CD4-positive, alpha-beta T cell (primary cell): ENCODE measurements around the gene FRYL. TPM values are rescaled to one million over a fixed set of nuclear protein-coding genes. Genes with fewer than 3 reads are reported as not detected.

Experiments used
- ATAC-seq: fragments of 200-7000 bp; cut with Tn5 transposase; one replicate; pipeline ENCODE4 v1.10.0; 2022; ENCODE audit warnings: mild to moderate bottlenecking; ENCODE audit not compliant: poor library complexity
- CTCF ChIA-PET: fragments of 350-600 bp; sonication (Branson Sonifier 250); formaldehyde crosslinking; loops from one replicate; lab custom pipeline; 2021; ENCODE audit warnings: antibody characterized with exemption, inconsistent platforms; lab: Charles Lee
- POLR2A ChIA-PET: fragments of 350-600 bp; sonication (Branson Sonifier 250); formaldehyde crosslinking; loops from one replicate; lab custom pipeline; 2021; ENCODE audit warnings: antibody characterized with exemption, inconsistent platforms; lab: Charles Lee
- DNase-seq, 14 experiments: peaks; one replicate each; pipeline ENCODE4 v3.0.0-alpha.2; 2013 to 2020; ENCODE audit warnings: mixed read lengths in 2 of 14
- H3K27ac ChIP-seq, 2 donors: one replicate each; pipeline versions ENCODE4 v1.5.1 to v1.7.0; 2013; ENCODE audit warnings: low read length in 2 of 2, low read depth in 1 of 2, mild to moderate bottlenecking in 1 of 2
- H3K27me3 ChIP-seq, 2 experiments: 1 replicate in 1 of 2; 2 replicates in 1 of 2; pipeline versions ENCODE4 v1.6.1 to v1.7.0; 2013; ENCODE audit warnings: low read length in 2 of 2, control low read depth in 1 of 2, mild to moderate bottlenecking in 1 of 2, moderate library complexity in 1 of 2; ENCODE audit not compliant: insufficient read depth in 2 of 2, control insufficient read depth in 1 of 2
- H3K36me3 ChIP-seq: one replicate; pipeline ENCODE4 v1.6.1; 2013; ENCODE audit warnings: low read length, control low read depth; ENCODE audit not compliant: insufficient read depth
- H3K4me1 ChIP-seq: one replicate; pipeline ENCODE4 v1.6.1; 2013; ENCODE audit warnings: low read length, control low read depth; ENCODE audit not compliant: insufficient read depth
- H3K4me3 ChIP-seq: one replicate; pipeline ENCODE4 v1.5.1; 2013; ENCODE audit warnings: mild to moderate bottlenecking, low read length, moderate library complexity
- H3K9me3 ChIP-seq, 2 experiments: 1 replicate in 1 of 2; 2 replicates in 1 of 2; pipeline versions ENCODE4 v1.6.1 to v1.7.0; 2013; ENCODE audit warnings: low read length in 2 of 2, mild to moderate bottlenecking in 2 of 2, control low read depth in 1 of 2, moderate library complexity in 1 of 2; ENCODE audit not compliant: control insufficient read depth in 1 of 2, insufficient read depth in 1 of 2
- H3K27ac Mint-ChIP-seq: one replicate; pipeline ENCODE4 v1.8.0; 2020; ENCODE audit warnings: mixed read lengths
- H3K27me3 Mint-ChIP-seq: one replicate; pipeline ENCODE4 v1.8.0; 2021; ENCODE audit warnings: mixed read lengths
- H3K36me3 Mint-ChIP-seq: one replicate; pipeline ENCODE4 v1.8.0; 2021; ENCODE audit warnings: low read depth, mixed read lengths
- H3K4me1 Mint-ChIP-seq: one replicate; pipeline ENCODE4 v1.8.0; 2021; ENCODE audit warnings: low read depth, mixed read lengths
- H3K4me3 Mint-ChIP-seq: one replicate; pipeline ENCODE4 v1.8.0; 2020; ENCODE audit warnings: mild to moderate bottlenecking, mixed read lengths
- H3K9me3 Mint-ChIP-seq: one replicate; pipeline ENCODE4 v1.8.0; 2020; ENCODE audit warnings: mixed read lengths
- CTCF ChIP-seq: fragments of 200-600 bp; IDR thresholded peaks from one replicate; pipeline ENCODE4 v1.8.0; 2022; ENCODE audit warnings: antibody characterized with exemption, mild to moderate bottlenecking
- intact Hi-C, 2 experiments: fragments of 100-400 bp; cut with DNase I in 1 of 2; cut with micrococcal nuclease in 1 of 2; formaldehyde crosslinking; loops; one replicate each; pipeline versions ENCODE4 v1.15.1 to v1.9.0; 2023 to 2025; cut with DNase I, micrococcal nuclease
- total RNA-seq, 174 experiments: library from RNA in 2 of 174; stranded (reverse) in 2 of 174; gene quantifications; one replicate each; pipeline ENCODE4 v1.2.3 and lab custom pipeline; 2021 to 2026

FRYL gene
- total RNA-seq, 2 experiments from 2014 or later: 86.1 to 87.7 TPM

- H3K36me3 ChIP-seq: peaks cover 14% of the 10 kb centered on the region
- ChIA-PET CTCF (no interaction called here), POLR2A (no interaction called here)
- no peak for DNase-seq
- Mint-ChIP-seq H3K27me3 (peaks cover 23% of the 10 kb centered on the region), H3K27ac (no peak overlapping the region), H3K4me3 (no peak overlapping the region), H3K36me3 (peaks cover 32% of the 10 kb centered on the region), H3K9me3 (no peaks in the 10 kb centered on the region), H3K4me1 (peaks cover under 1% of the 10 kb centered on the region)
- no peak overlapping the region for H3K4me3 ChIP-seq
- H3K27ac ChIP-seq: no peak overlapping the region
- intact Hi-C loops: no loop called here
- no peak for ATAC-seq
- H3K27me3 ChIP-seq: peaks cover 10 to 12% of the 10 kb centered on the region in 2 experiments
- TF ChIP-seq CTCF: no peak
- H3K9me3 ChIP-seq: peaks cover 0 to 4% of the 10 kb centered on the region in 2 experiments
- peaks cover 5% of the 10 kb centered on the region for H3K4me1 ChIP-seq
These were observed 284.1 kb downstream of the FRYL start for GRCh38 chr4:48495941-48496340.

GRCh38 chr4:48493452-48494100 is 286.5 kb downstream of the FRYL start:
- Histone ChIP-seq H3K27ac (no peak overlapping the region), H3K27me3 (peaks cover 18 to 35% of the 10 kb centered on the region in 2 experiments), H3K9me3 (peaks cover 0 to 4% of the 10 kb centered on the region in 2 experiments), H3K36me3 (peaks cover 3% of the 10 kb centered on the region), H3K4me1 (peaks cover 12% of the 10 kb centered on the region), H3K4me3 (no peak overlapping the region)
- intact Hi-C loops: no loop called here
- Mint-ChIP-seq H3K4me1 (no peaks in the 10 kb centered on the region), H3K27me3 (peaks cover 38% of the 10 kb centered on the region), H3K27ac (no peak overlapping the region), H3K9me3 (no peaks in the 10 kb centered on the region), H3K36me3 (peaks cover 13% of the 10 kb centered on the region), H3K4me3 (no peak overlapping the region)
- ChIA-PET POLR2A (interaction anchor here (0.6 kb wide), 1 partner anchor 84 kb away, joined by 3 read pairs; no protein-coding TSS in a partner anchor), CTCF (no interaction called here)
- DNase-seq (no peak), ATAC-seq (no peak)
- no peak for TF ChIP-seq CTCF

GRCh38 chr4:48491514-48492176 is 288.4 kb downstream of the FRYL start:
- peaks cover 55% of the 10 kb centered on the region for H3K27me3 Mint-ChIP-seq
- H3K4me1 Mint-ChIP-seq: no peaks in the 10 kb centered on the region
- H3K36me3 Mint-ChIP-seq: no peaks in the 10 kb centered on the region
- TF ChIP-seq CTCF: no peak
- H3K9me3 ChIP-seq: peaks cover 0 to 4% of the 10 kb centered on the region in 2 experiments
- CTCF ChIA-PET: no interaction called here
- no peak for DNase-seq
- peaks cover 12% of the 10 kb centered on the region for H3K4me1 ChIP-seq
- no peaks in the 10 kb centered on the region for H3K36me3 ChIP-seq
- no peak overlapping the region for H3K4me3 ChIP-seq
- H3K27me3 ChIP-seq: peaks cover 26 to 54% of the 10 kb centered on the region in 2 experiments
- no peaks in the 10 kb centered on the region for H3K9me3 Mint-ChIP-seq
- H3K27ac ChIP-seq: no peak overlapping the region
- peak overlapping the region; percentile 16 for H3K4me3 Mint-ChIP-seq
- POLR2A ChIA-PET: no interaction called here
- intact Hi-C loops: no loop called here
- ATAC-seq: no peak
- H3K27ac Mint-ChIP-seq: no peak overlapping the region
